Measurements from ENCODE around the gene PSMA4. TPM values are rescaled to one million over a fixed set of nuclear protein-coding genes. Genes with fewer than 3 reads are reported as not detected.

The PSMA4 gene
- total RNA-seq, 4 donors from 2014 or later, result 102 to 113 (median 106) TPM

DNA sequence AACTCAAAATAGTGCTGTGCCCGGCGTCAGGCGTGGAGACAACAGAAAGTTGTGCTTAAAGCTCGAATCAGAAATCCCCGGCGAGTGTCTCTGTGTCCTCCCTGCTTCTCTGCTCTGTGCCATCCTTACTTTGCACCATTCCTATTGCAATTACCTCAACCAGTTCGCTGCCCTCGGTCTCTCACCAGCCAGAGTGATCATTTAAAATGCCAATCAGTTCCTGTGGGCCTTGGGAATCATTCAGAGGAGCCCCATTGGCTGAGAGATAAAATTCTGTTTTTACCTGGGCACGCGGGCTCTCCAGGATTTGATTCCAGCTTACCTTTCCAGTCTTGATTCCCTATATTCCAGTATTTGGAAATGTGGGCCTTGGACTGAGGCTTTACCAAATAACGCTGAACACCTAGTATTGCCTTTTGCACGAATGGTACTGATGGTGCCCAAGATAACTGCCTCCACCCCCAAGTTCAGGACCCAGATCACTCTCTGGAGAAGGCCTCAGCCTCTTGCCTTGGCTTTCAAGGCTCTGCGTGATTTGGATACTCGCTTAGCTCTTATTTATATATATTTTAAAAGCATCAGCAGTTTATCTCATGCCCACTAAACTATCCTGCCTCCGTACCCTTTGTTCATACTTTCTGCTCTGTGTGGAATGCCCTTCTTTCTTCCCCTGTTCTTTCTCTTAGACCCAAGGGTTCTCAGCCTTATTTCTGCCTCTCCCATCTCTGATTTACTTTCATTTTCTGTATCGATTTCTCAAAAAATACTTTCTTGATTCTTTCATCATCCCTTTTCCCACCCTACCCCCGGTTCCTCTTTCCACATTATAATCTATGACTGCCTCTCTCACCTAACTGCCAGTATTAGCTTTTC lies 863 bp downstream of the PSMA4 start:
- WGBS, result 3% methylated on average over 17 of the region's 17 CpGs
- Histone ChIP-seq H3K36me3 (peaks cover 34% of the 10 kb centered on the region), H3K4me1 (peaks cover 31% of the 10 kb centered on the region), H3K9me3 (no peaks in the 10 kb centered on the region), H3K4me3 (peak overlapping the region; percentile 93), H3K27me3 (no peaks in the 10 kb centered on the region), H3K27ac (peak overlapping the region; percentile 96)
- no peak for DNase-seq (ENCODE audit: low spot score in 2 of 2)
- no peak for TF ChIP-seq POLR2AphosphoS5 (IDR thresholded peaks at IDR 0.05)
- TF ChIP-seq EP300 (IDR thresholded peaks at IDR 0.05), result no peak
- no peak for TF ChIP-seq CTCF (IDR thresholded peaks at IDR 0.05)
- TF ChIP-seq POLR2A (IDR thresholded peaks at IDR 0.05), result no peak

DNA sequence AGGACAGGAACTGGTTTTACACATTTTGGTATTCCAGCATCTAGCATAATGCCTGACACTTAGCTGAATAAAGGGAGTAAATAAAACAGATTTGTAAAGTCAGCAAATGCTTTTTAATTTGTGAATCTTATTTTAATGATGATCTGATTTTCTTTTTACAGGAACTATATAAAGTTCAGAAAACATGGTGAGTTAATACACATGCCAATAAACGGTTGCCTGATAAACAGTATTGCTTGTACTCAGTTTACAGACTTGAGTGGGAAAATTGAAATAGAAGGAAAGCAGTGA lies 1.4 kb downstream of the PSMA4 start:
- Histone ChIP-seq H3K4me3 (peak overlapping the region; percentile 93), H3K27ac (no peak overlapping the region), H3K4me1 (peaks cover 31% of the 10 kb centered on the region), H3K27me3 (no peaks in the 10 kb centered on the region), H3K9me3 (no peaks in the 10 kb centered on the region), H3K36me3 (peaks cover 40% of the 10 kb centered on the region)
- 24% methylated on average over 1 of the region's 1 CpG for WGBS
- TF ChIP-seq CTCF (IDR thresholded peaks at IDR 0.05) (no peak), EP300 (IDR thresholded peaks at IDR 0.05) (no peak), POLR2AphosphoS5 (IDR thresholded peaks at IDR 0.05) (no peak), POLR2A (IDR thresholded peaks at IDR 0.05) (no peak)
- DNase-seq (ENCODE audit: low spot score in 2 of 2), result no peak

GRCh38 chr15:78542647-78543046 lies 2.4 kb downstream of the PSMA4 start:
- H3K4me3 ChIP-seq, result no peak overlapping the region
- H3K36me3 ChIP-seq, result peaks cover 49% of the 10 kb centered on the region
- no peaks in the 10 kb centered on the region for H3K27me3 ChIP-seq
- H3K27ac ChIP-seq, result no peak overlapping the region
- H3K4me1 ChIP-seq, result peaks cover 31% of the 10 kb centered on the region
- WGBS, result 96% methylated on average over 3 of the region's 3 CpGs
- TF ChIP-seq EP300 (IDR thresholded peaks at IDR 0.05) (no peak), POLR2AphosphoS5 (IDR thresholded peaks at IDR 0.05) (no peak), POLR2A (IDR thresholded peaks at IDR 0.05) (no peak), CTCF (IDR thresholded peaks at IDR 0.05) (no peak)
- DNase-seq (ENCODE audit: low spot score in 2 of 2), result no peak
- no peaks in the 10 kb centered on the region for H3K9me3 ChIP-seq

- no peak for DNase-seq (ENCODE audit: low spot score in 2 of 2)
- TF ChIP-seq CTCF (IDR thresholded peaks at IDR 0.05) (no peak), POLR2A (IDR thresholded peaks at IDR 0.05) (no peak), EP300 (IDR thresholded peaks at IDR 0.05) (no peak), POLR2AphosphoS5 (IDR thresholded peaks at IDR 0.05) (no peak)
- H3K4me3 ChIP-seq, result no peak overlapping the region
- H3K9me3 ChIP-seq, result no peaks in the 10 kb centered on the region
- no peaks in the 10 kb centered on the region for H3K27me3 ChIP-seq
- no peaks in the 10 kb centered on the region for H3K4me1 ChIP-seq
- 81% methylated on average over 6 of the region's 6 CpGs for WGBS
- peaks cover 57% of the 10 kb centered on the region for H3K36me3 ChIP-seq
- no peak overlapping the region for H3K27ac ChIP-seq
These were observed 9.9 kb downstream of the PSMA4 start for GRCh38 chr15:78550194-78550593.

DNA sequence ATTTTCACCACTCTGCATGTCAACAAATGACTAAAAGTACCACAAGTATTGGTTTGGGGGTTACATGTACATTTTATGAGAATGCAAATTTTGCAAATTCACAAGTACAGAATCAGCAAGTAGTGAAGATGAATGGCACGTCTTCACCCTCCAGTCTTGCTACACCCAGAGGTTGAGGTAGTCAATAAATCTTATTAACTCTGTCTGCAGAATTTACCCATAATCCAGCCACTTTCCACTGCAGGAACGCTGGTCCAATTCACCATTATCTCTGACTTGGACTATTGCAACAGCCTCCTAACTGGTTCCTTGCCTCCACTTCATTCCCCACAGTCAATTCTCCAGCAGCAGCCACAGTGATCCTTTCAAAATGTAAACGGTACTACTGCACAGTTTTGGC lies 10.6 kb downstream of the PSMA4 start:
- TF ChIP-seq CTCF (IDR thresholded peaks at IDR 0.05), result no peak
- TF ChIP-seq EP300 (IDR thresholded peaks at IDR 0.05), result no peak
- TF ChIP-seq POLR2A (IDR thresholded peaks at IDR 0.05), result no peak
- TF ChIP-seq POLR2AphosphoS5 (IDR thresholded peaks at IDR 0.05), result no peak
- no peaks in the 10 kb centered on the region for H3K27me3 ChIP-seq
- no peak for DNase-seq (ENCODE audit: low spot score in 2 of 2)
- 79% methylated on average over 3 of the region's 3 CpGs for WGBS
- peaks cover 51% of the 10 kb centered on the region for H3K36me3 ChIP-seq
- H3K4me3 ChIP-seq, result no peak overlapping the region
- no peak overlapping the region for H3K27ac ChIP-seq
- no peaks in the 10 kb centered on the region for H3K9me3 ChIP-seq
- H3K4me1 ChIP-seq, result no peaks in the 10 kb centered on the region

Measured in suprapubic skin (tissue), 4 donors.